Body of pancreas (tissue), 4 donors: ENCODE results near the gene BTBD3. TPM values are rescaled to one million over a fixed set of nuclear protein-coding genes. Genes with fewer than 3 reads are reported as not detected.

ENCODE experiments used
- ATAC-seq: fragments of 150-250 bp; one replicate; pipeline ENCODE4 v1.9.1; 2016
- DNase-seq, 4 donors: peaks; one replicate each; pipeline ENCODE4 v3.0.0-alpha.2; 2019
- H3K27ac ChIP-seq, 4 donors: fragments of 200-600 bp; sonication (generic); 1 replicate in 3 of 4; 2 replicates in 1 of 4; pipeline versions ENCODE4 v1.5.1 to v1.6.1; 2016 to 2019; ENCODE audit warnings: mild to moderate bottlenecking in 1 of 4, mixed read lengths in 1 of 4, moderate library complexity in 1 of 4
- H3K27me3 ChIP-seq, 2 donors: fragments of 200-600 bp; sonication (generic); one replicate each; pipeline ENCODE4 v1.6.0; 2016; ENCODE audit warnings: mild to moderate bottlenecking in 1 of 2
- H3K36me3 ChIP-seq, 2 donors: fragments of 200-600 bp; sonication (generic); replicated peaks in 1 of 2; 2 replicates each; pipeline ENCODE4 v1.5.1; 2016; ENCODE audit warnings: low read depth in 2 of 2; ENCODE audit not compliant: insufficient read depth in 1 of 2
- H3K4me1 ChIP-seq: fragments of 200-600 bp; sonication (generic); one replicate; pipeline ENCODE4 v1.6.0; 2016
- H3K4me3 ChIP-seq, 2 donors: fragments of 200-600 bp; sonication (generic); 1 replicate in 1 of 2; 2 replicates in 1 of 2; pipeline ENCODE4 v1.5.1; 2016 to 2019
- H3K9me3 ChIP-seq, 3 donors: fragments of 200-600 bp; sonication (generic); 1 replicate in 2 of 3; 2 replicates in 1 of 3; pipeline ENCODE4 v1.5.1; 2016
- CTCF ChIP-seq, 7 experiments: fragments of 450-650 bp in 4 of 7; fragments of 200-600 bp in 3 of 7; sonication (generic) in 3 of 7; IDR thresholded peaks; one replicate each; pipeline ENCODE4 v1.5.1; 2016 to 2019; ENCODE audit warnings: antibody characterized with exemption in 7 of 7
- POLR2A ChIP-seq, 3 donors: fragments of 450-650 bp; IDR thresholded peaks; one replicate each; pipeline ENCODE4 v1.6.1; 2016; ENCODE audit warnings: antibody characterized with exemption in 3 of 3, mild to moderate bottlenecking in 2 of 3
- WGBS, 2 donors: methylation state at CpG; one replicate each; pipeline ENCODE4 v1.1.5; 2017; 5-methylcytosine and 5-hydroxymethylcytosine counted together
- intact Hi-C: fragments of 100-400 bp; cut with DNase I; formaldehyde crosslinking; loops from one replicate; pipeline ENCODE4 v1.15.1; 2023
- total RNA-seq, 2 donors: library from RNA; depleted of rRNA; stranded (reverse); fragments of >200 nt; gene quantifications; one replicate each; pipeline ENCODE4 v1.1.0, GENCODE V29; 2016

Gene BTBD3
- total RNA-seq, 2 donors from 2014 or later = 23.1 to 48.8 TPM

GRCh38 chr20:11951696-11952095, 34.0 kb downstream of the BTBD3 start:
- intact Hi-C loops = no loop called here
- no peak for ATAC-seq

GRCh38 chr20:11952639-11953038, 34.9 kb downstream of the BTBD3 start:
- Histone ChIP-seq H3K27ac (no peak overlapping the region), H3K9me3 (no peaks in the 10 kb centered on the region), H3K4me1 (no peaks in the 10 kb centered on the region), H3K4me3 (no peak overlapping the region), H3K36me3 (no peaks in the 10 kb centered on the region), H3K27me3 (no peaks in the 10 kb centered on the region)
- ATAC-seq (no peak), DNase-seq (no peak)
- WGBS, 2 donors = 81 to 83% methylated on average over 4 of the region's 4 CpGs
- TF ChIP-seq CTCF (IDR thresholded peaks at IDR 0.05) (no peak), POLR2A (IDR thresholded peaks at IDR 0.05) (no peak)
- intact Hi-C loops = no loop called here

More at GRCh38 chr20:11951696-11952095, 34.0 kb downstream of the BTBD3 start:
- no peaks in the 10 kb centered on the region for H3K27me3 ChIP-seq
- no peaks in the 10 kb centered on the region for H3K36me3 ChIP-seq
- no peaks in the 10 kb centered on the region for H3K4me1 ChIP-seq
- H3K9me3 ChIP-seq = no peaks in the 10 kb centered on the region
- no peak for DNase-seq
- no peak overlapping the region for H3K4me3 ChIP-seq
- H3K27ac ChIP-seq = no peak overlapping the region
- TF ChIP-seq CTCF (IDR thresholded peaks at IDR 0.05) = no peak
- no peak for TF ChIP-seq POLR2A (IDR thresholded peaks at IDR 0.05)
- WGBS, 2 donors = 75 to 76% methylated on average over 3 of the region's 3 CpGs

- ATAC-seq (no peak), DNase-seq (no peak)
- no peaks in the 10 kb centered on the region for H3K4me1 ChIP-seq
- H3K27me3 ChIP-seq = no peaks in the 10 kb centered on the region
- H3K4me3 ChIP-seq = no peak overlapping the region
- H3K36me3 ChIP-seq = no peaks in the 10 kb centered on the region
- no peak for TF ChIP-seq POLR2A (IDR thresholded peaks at IDR 0.05)
- TF ChIP-seq CTCF (IDR thresholded peaks at IDR 0.05) = no peak
- H3K27ac ChIP-seq = no peak overlapping the region
- intact Hi-C loops = no loop called here
- H3K9me3 ChIP-seq = no peaks in the 10 kb centered on the region
Observed at GRCh38 chr20:11957911-11958310, 40.2 kb downstream of the BTBD3 start.

- no peak overlapping the region for H3K4me3 ChIP-seq
- H3K36me3 ChIP-seq = no peaks in the 10 kb centered on the region
- DNase-seq (no peak), ATAC-seq (no peak)
- 51 to 68% methylated on average over 24 of the region's 24 CpGs for WGBS, 2 donors
- H3K27ac ChIP-seq = no peak overlapping the region
- intact Hi-C loops = no loop called here
- no peaks in the 10 kb centered on the region for H3K27me3 ChIP-seq
- H3K9me3 ChIP-seq = no peaks in the 10 kb centered on the region
- no peaks in the 10 kb centered on the region for H3K4me1 ChIP-seq
- TF ChIP-seq CTCF (IDR thresholded peaks at IDR 0.05) = no peak
- no peak for TF ChIP-seq POLR2A (IDR thresholded peaks at IDR 0.05)
Observed at GRCh38 chr20:11958855-11959254, 41.2 kb downstream of the BTBD3 start.

GRCh38 chr20:11965602-11966001, 47.9 kb downstream of the BTBD3 start:
- 40 to 46% methylated on average over 1 of the region's 1 CpG for WGBS, 2 donors
- peak in 3 of 4 donors; percentile 20 to 40 (median 21) for DNase-seq
- no peak for ATAC-seq
- intact Hi-C loops = no loop called here
- no peak for TF ChIP-seq POLR2A (IDR thresholded peaks at IDR 0.05)
- TF ChIP-seq CTCF (IDR thresholded peaks at IDR 0.05) = peak in 3 of 7 experiments; percentile 20 to 35 (median 26)
- no peaks in the 10 kb centered on the region for H3K27me3 ChIP-seq
- no peaks in the 10 kb centered on the region for H3K36me3 ChIP-seq
- H3K27ac ChIP-seq = no peak overlapping the region
- no peak overlapping the region for H3K4me3 ChIP-seq
- H3K4me1 ChIP-seq = no peaks in the 10 kb centered on the region
- H3K9me3 ChIP-seq = no peaks in the 10 kb centered on the region
